Upper lobe of right lung (tissue), 1 donor: Measurements from ENCODE around the gene TUNAR. TPM values are rescaled to one million over a fixed set of nuclear protein-coding genes. Genes with fewer than 3 reads are reported as not detected.

Experiments
- ATAC-seq: fragments of 200-7000 bp; cut with Tn5 transposase; one replicate; pipeline ENCODE4 v1.9.1; 2020; ENCODE audit warnings: mild to moderate bottlenecking, moderate library complexity
- DNase-seq: peaks from one replicate; pipeline ENCODE4 v3.0.0-alpha.2; 2020
- H3K27ac ChIP-seq: fragments of 200-600 bp; one replicate; pipeline ENCODE4 v1.8.0; 2022
- H3K27me3 ChIP-seq: fragments of 200-600 bp; one replicate; pipeline ENCODE4 v1.8.0; 2022; ENCODE audit warnings: mild to moderate bottlenecking
- H3K36me3 ChIP-seq: fragments of 200-600 bp; one replicate; pipeline ENCODE4 v1.8.0; 2022
- H3K4me1 ChIP-seq: fragments of 200-600 bp; one replicate; pipeline ENCODE4 v1.8.0; 2022
- H3K4me3 ChIP-seq: fragments of 200-600 bp; one replicate; pipeline ENCODE4 v1.8.0; 2022; ENCODE audit warnings: mild to moderate bottlenecking
- H3K9me3 ChIP-seq: fragments of 200-600 bp; one replicate; pipeline ENCODE4 v1.8.0; 2022
- intact Hi-C: fragments of 100-400 bp; cut with DNase I; formaldehyde crosslinking; loops from one replicate; pipeline ENCODE4 v1.11.0; 2022
- total RNA-seq: library from RNA; stranded (reverse); fragmentation: NEBNext Ultra II Directional; extraction: Animal tissue kit (Norgen Biotek cat#: 25700); gene quantifications from one replicate; pipeline ENCODE4 v1.2.1, GENCODE V29; 2021
- TF ChIP-seq, protein P1 (sequence below): fragments of 200-600 bp; IDR thresholded peaks from one replicate; pipeline ENCODE4 v1.8.0; 2022; ENCODE audit warnings: antibody characterized with exemption
- donor health status: DM: no; HTN: yes; CAD: no; lungs with severe emphysema.

TUNAR gene
- total RNA-seq, 1 donor from 2014 or later = not detected

GRCh38 chr14:95872777-95873176 lies 3.9 kb upstream of the TUNAR start:
- H3K27me3 ChIP-seq = peaks cover 34% of the 10 kb centered on the region

GRCh38 chr14:95875831-95876760 lies 536 bp upstream of the TUNAR start:
- TF ChIP-seq, protein P1, sequence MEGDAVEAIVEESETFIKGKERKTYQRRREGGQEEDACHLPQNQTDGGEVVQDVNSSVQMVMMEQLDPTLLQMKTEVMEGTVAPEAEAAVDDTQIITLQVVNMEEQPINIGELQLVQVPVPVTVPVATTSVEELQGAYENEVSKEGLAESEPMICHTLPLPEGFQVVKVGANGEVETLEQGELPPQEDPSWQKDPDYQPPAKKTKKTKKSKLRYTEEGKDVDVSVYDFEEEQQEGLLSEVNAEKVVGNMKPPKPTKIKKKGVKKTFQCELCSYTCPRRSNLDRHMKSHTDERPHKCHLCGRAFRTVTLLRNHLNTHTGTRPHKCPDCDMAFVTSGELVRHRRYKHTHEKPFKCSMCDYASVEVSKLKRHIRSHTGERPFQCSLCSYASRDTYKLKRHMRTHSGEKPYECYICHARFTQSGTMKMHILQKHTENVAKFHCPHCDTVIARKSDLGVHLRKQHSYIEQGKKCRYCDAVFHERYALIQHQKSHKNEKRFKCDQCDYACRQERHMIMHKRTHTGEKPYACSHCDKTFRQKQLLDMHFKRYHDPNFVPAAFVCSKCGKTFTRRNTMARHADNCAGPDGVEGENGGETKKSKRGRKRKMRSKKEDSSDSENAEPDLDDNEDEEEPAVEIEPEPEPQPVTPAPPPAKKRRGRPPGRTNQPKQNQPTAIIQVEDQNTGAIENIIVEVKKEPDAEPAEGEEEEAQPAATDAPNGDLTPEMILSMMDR = no peak
- H3K27ac ChIP-seq = no peak overlapping the region
- no peak for DNase-seq
- intact Hi-C loops = no loop called here
- no peaks in the 10 kb centered on the region for H3K4me1 ChIP-seq
- H3K27me3 ChIP-seq = peaks cover 48% of the 10 kb centered on the region
- no peaks in the 10 kb centered on the region for H3K9me3 ChIP-seq
- no peak overlapping the region for H3K4me3 ChIP-seq
- no peak for ATAC-seq
- H3K36me3 ChIP-seq = no peaks in the 10 kb centered on the region

More at GRCh38 chr14:95872777-95873176, 3.9 kb upstream of the TUNAR start:
- TF ChIP-seq, protein P1 = no peak
- no peak for ATAC-seq
- Histone ChIP-seq H3K27ac (no peak overlapping the region), H3K9me3 (no peaks in the 10 kb centered on the region), H3K4me1 (no peaks in the 10 kb centered on the region), H3K4me3 (no peak overlapping the region), H3K36me3 (no peaks in the 10 kb centered on the region)
- intact Hi-C loops = no loop called here
- DNase-seq = no peak

GRCh38 chr14:95877633-95878032 lies 1.0 kb downstream of the TUNAR start:
- TF ChIP-seq, protein P1 = no peak
- H3K27me3 ChIP-seq = peaks cover 48% of the 10 kb centered on the region
- intact Hi-C loops = no loop called here

DNA sequence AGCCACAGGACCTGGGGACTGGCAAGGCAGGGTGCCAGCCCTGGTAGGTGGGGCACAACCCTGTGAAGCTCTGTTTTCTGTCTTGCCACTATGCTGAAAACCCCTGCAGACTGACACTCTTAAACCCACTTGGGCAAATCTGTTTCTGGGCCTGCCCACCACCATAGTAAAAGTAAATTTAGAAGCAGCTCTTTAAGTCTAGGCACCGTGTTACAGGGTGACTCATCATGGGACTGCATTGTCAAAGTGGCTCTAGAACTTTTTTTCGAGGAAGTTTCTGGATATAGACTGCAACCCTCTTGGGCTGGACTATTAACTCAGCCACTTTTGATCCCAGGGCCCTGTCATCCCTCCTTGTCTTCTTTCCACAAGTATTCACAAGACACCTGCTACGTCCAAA lies 7.7 kb downstream of the TUNAR start:
- Histone ChIP-seq H3K4me3 (no peak overlapping the region), H3K9me3 (no peaks in the 10 kb centered on the region), H3K27me3 (peaks cover 5% of the 10 kb centered on the region), H3K36me3 (no peaks in the 10 kb centered on the region), H3K4me1 (no peaks in the 10 kb centered on the region), H3K27ac (no peak overlapping the region)
- DNase-seq (no peak), ATAC-seq (no peak)
- TF ChIP-seq, protein P1 = no peak
- intact Hi-C loops = no loop called here

More at GRCh38 chr14:95877633-95878032, 1.0 kb downstream of the TUNAR start:
- DNase-seq (no peak), ATAC-seq (no peak)
- Histone ChIP-seq H3K9me3 (no peaks in the 10 kb centered on the region), H3K36me3 (no peaks in the 10 kb centered on the region), H3K4me1 (no peaks in the 10 kb centered on the region), H3K27ac (no peak overlapping the region), H3K4me3 (no peak overlapping the region)

DNA sequence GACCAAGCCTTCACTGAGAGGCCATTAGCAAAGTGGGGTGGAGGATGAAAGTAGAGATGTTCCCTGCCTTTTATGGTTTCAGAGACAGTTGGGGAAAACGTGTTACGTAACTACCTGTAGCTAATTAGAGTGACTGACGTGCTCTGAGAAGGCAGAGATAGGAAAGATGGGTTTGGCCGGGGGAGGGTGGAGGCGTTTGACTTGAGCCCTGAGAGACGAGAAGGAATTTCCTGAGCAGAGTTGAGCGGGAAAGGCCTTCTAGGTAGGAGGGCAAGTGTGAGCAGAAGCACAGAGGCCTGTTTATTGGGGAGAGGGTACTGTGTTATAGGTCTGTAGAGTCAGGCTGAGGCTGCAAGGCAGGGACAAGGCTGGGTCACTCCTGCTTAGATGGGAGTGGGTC lies 8.6 kb downstream of the TUNAR start:
- no peak for DNase-seq
- intact Hi-C loops = no loop called here
- Histone ChIP-seq H3K9me3 (no peaks in the 10 kb centered on the region), H3K27ac (no peak overlapping the region), H3K4me1 (no peaks in the 10 kb centered on the region), H3K4me3 (no peak overlapping the region), H3K27me3 (peaks cover 5% of the 10 kb centered on the region), H3K36me3 (no peaks in the 10 kb centered on the region)
- TF ChIP-seq, protein P1 = no peak
- ATAC-seq = no peak
